ENCODE results near the gene FBXO8. TPM values are rescaled to one million over a fixed set of nuclear protein-coding genes. Genes with fewer than 3 reads are reported as not detected.
A peak's percentile ranks its signal among the peaks of the same experiment; 100 is the strongest.

Gene FBXO8
- total RNA-seq, 2 experiments from 2014 or later, result 19.7 to 21.3 TPM

GRCh38 chr4:174225349-174226049 lies 58.0 kb downstream of the FBXO8 start:
- intact Hi-C loops (cut with micrococcal nuclease), result no loop called here

DNA sequence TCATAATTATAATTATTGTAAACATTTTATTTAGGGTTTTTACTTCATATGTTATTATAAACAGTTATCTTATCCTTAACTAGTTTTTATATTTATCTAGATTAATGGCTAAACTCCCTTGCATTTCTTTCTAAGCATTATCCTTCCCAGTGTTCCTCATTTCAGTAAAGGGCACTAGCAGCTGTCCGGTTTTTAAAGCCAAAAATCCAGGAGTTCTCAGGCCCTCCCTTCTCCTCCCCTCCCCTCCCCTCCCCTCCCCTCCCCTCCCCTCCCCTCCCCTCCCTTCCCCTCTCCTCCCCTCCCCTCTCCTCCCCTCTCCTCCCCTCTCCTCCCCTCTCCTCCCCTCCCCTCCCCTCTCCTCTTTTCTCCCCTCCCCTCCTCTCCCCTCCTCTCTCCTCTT lies 58.9 kb downstream of the FBXO8 start:
- H3K36me3 Mint-ChIP-seq, result no peaks in the 10 kb centered on the region
- CTCF ChIA-PET, result no interaction called here
- no peak overlapping the region for H3K27ac Mint-ChIP-seq
- H3K27me3 Mint-ChIP-seq, result peaks cover 21% of the 10 kb centered on the region
- DNase-seq, result no peak
- no peaks in the 10 kb centered on the region for H3K4me1 Mint-ChIP-seq (ENCODE audit: low read depth)
- H3K9me3 Mint-ChIP-seq, result no peaks in the 10 kb centered on the region
- POLR2A ChIA-PET, result no interaction called here
- H3K4me3 Mint-ChIP-seq, result no peak overlapping the region
- intact Hi-C loops (cut with micrococcal nuclease), result loop anchor here (5.0 kb wide), 1 partner anchor 408 kb away; no protein-coding TSS in a partner anchor

More at GRCh38 chr4:174225349-174226049, 58.0 kb downstream of the FBXO8 start:
- Mint-ChIP-seq H3K27me3 (peaks cover 18% of the 10 kb centered on the region), H3K4me3 (no peak overlapping the region), H3K27ac (no peak overlapping the region), H3K9me3 (no peaks in the 10 kb centered on the region), H3K36me3 (no peaks in the 10 kb centered on the region), H3K4me1 (ENCODE audit: low read depth) (no peaks in the 10 kb centered on the region)
- DNase-seq, result no peak
- ChIA-PET POLR2A (no interaction called here), CTCF (no interaction called here)

DNA sequence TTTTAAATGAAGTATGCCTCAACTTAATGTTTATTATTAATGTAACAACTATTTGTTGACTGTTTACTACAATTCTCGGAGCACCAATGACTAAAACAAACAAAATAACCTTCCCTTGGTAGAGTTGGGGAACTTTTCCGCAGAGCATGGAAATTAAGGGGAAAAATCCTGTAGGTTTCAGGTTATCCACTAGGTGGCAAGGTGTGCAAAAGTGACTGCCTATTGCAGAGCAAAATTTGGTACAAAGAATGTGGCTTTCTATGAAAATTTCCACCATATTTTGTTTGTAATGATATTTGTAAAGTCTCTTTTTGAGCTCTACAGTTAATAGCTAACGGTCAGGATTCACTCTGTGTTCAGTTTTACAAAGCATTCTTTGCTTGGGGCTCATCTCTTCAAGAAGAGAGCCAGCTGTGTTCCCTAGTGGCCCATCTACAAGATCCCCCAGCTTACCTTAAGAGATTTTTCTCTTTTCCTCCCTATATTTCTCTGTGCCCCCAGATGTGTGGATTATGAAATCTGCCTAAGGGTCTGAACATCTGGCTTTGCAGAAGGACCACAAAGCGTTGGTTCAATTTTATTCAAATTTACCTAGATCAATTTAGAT lies 61.1 kb downstream of the FBXO8 start:
- no peak overlapping the region for H3K4me3 Mint-ChIP-seq

DNA sequence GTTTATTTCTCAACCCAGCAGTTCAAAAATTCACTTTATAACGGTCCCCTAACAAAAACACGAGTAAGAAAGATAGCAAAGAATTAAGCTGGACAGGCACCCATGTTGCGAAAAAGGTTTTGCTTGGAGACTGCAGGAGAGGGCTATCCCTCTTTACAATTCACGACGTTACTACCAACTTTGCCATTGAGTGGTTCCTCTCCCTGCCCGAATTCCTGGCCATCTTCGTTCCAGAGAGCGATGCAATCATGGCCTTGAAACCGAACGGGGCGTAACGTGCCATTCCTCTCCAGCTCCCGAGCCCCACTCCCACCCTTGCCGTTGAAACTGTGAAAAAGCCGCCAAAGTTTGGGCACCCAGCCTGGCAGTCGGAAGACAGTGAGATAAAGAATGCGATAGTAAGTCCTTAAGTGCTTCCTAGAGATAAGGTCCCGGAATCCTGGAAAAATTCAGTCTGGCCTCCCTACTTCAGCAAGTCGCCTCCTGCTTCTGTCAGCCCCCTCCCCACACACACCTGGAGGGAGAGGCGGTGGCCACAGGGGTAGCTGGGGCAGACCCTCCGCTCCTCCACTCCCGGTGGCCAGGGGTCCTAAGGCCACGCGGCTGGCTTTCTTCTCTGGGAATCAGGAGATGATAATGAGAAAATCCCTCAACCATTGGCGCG lies 65.2 kb downstream of the FBXO8 start:
- peaks cover 31% of the 10 kb centered on the region for H3K4me1 Mint-ChIP-seq (ENCODE audit: low read depth)
- intact Hi-C loops (cut with micrococcal nuclease), result no loop called here
- no peak for DNase-seq
- ChIA-PET POLR2A (no interaction called here), CTCF (no interaction called here)
- no peak overlapping the region for H3K4me3 Mint-ChIP-seq
- no peaks in the 10 kb centered on the region for H3K9me3 Mint-ChIP-seq
- H3K27ac Mint-ChIP-seq, result no peak overlapping the region
- H3K27me3 Mint-ChIP-seq, result peaks cover 65% of the 10 kb centered on the region
- no peaks in the 10 kb centered on the region for H3K36me3 Mint-ChIP-seq

More for the DNA sequence above, 61.1 kb downstream of the FBXO8 start:
- Mint-ChIP-seq H3K27ac (no peak overlapping the region), H3K36me3 (no peaks in the 10 kb centered on the region), H3K9me3 (no peaks in the 10 kb centered on the region), H3K4me1 (ENCODE audit: low read depth) (peaks cover 6% of the 10 kb centered on the region), H3K27me3 (peaks cover 41% of the 10 kb centered on the region)
- intact Hi-C loops (cut with micrococcal nuclease), result loop anchor here (1.0 to 5.0 kb wide), 2 partner anchors 97 to 410 kb away; no protein-coding TSS in a partner anchor
- POLR2A ChIA-PET, result no interaction called here
- DNase-seq, result no peak
- CTCF ChIA-PET, result interaction anchor here (0.6 to 3.0 kb wide), 9 partner anchors 10 to 98 kb away, joined by 3 to 14 read pairs (median 3); no protein-coding TSS in a partner anchor

DNA sequence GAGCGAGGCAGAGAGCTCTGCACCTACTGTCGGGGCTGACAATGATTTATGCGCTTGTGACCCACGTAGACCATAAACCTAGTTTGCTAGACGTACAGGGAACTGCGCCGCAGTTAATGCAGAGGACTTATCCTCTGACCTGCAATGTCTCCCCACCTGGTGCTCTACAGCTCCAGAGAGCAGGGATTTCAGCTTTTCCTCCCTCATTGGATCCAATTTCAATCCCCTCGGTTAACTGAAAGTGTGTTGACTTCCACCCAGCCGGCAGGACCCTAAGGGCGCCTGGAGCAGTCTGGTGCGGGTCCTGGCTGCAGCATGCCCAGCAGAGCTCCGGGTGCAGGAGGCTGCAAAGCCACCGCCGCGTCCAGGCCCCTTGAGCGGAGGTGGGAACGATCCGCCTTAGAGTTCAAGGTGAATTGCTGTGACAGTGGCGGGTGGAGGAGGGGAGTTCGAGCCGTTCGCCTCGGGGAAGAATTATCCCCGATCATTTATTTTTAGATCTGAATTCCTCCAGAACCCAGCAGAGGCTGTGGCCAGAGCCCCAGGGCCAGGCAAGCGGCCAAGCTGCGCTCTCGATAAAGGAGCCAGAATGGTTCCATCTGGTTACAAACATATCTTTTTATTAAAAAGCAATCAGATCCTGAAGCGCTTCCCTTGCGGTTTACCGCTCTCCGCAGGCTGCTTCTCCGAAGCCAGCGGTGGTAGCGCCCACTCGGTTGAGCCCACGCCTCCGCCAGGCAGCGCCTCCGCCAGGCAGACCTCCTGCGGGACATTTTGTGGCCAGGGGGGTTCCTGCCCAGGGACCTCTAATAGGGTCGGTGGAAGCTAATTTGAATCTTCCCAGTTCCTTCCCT lies 66.0 kb downstream of the FBXO8 start:
- intact Hi-C loops (cut with micrococcal nuclease), result no loop called here
- H3K27ac Mint-ChIP-seq, result no peak overlapping the region
- no peaks in the 10 kb centered on the region for H3K36me3 Mint-ChIP-seq
- H3K4me3 Mint-ChIP-seq, result peak overlapping the region; percentile 43
- POLR2A ChIA-PET, result no interaction called here
- peaks cover 31% of the 10 kb centered on the region for H3K4me1 Mint-ChIP-seq (ENCODE audit: low read depth)
- peaks cover 71% of the 10 kb centered on the region for H3K27me3 Mint-ChIP-seq
- CTCF ChIA-PET, result no interaction called here
- no peaks in the 10 kb centered on the region for H3K9me3 Mint-ChIP-seq
- no peak for DNase-seq

DNA sequence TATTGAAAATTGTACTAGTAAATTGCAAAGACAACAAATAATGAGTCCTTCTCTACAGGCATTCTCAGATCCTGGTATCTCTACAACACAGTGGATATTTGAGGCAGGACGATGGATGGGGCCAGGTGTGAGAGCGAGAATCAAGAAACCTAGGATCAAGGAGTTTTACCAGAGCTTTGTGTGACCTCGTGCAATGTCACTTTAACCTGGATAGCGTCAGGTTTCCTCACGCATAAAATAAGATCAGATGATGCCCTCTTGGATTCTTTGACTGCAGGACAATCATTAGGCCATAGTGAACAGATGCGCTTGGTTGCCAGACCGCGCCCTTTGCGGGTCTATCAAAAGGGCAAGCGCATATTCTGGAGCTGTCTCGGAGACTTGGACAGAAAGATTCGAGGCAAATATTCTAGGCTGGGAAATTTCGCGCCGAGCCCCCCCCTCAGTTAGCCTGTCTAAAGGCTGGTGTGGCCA lies 66.6 kb downstream of the FBXO8 start:
- no peak overlapping the region for H3K27ac Mint-ChIP-seq
- intact Hi-C loops (cut with micrococcal nuclease), result no loop called here
- H3K27me3 Mint-ChIP-seq, result peaks cover 72% of the 10 kb centered on the region
- no peaks in the 10 kb centered on the region for H3K9me3 Mint-ChIP-seq
- DNase-seq, result no peak
- H3K36me3 Mint-ChIP-seq, result no peaks in the 10 kb centered on the region
- H3K4me3 Mint-ChIP-seq, result no peak overlapping the region
- ChIA-PET CTCF (no interaction called here), POLR2A (no interaction called here)
- peaks cover 38% of the 10 kb centered on the region for H3K4me1 Mint-ChIP-seq (ENCODE audit: low read depth)

DNA sequence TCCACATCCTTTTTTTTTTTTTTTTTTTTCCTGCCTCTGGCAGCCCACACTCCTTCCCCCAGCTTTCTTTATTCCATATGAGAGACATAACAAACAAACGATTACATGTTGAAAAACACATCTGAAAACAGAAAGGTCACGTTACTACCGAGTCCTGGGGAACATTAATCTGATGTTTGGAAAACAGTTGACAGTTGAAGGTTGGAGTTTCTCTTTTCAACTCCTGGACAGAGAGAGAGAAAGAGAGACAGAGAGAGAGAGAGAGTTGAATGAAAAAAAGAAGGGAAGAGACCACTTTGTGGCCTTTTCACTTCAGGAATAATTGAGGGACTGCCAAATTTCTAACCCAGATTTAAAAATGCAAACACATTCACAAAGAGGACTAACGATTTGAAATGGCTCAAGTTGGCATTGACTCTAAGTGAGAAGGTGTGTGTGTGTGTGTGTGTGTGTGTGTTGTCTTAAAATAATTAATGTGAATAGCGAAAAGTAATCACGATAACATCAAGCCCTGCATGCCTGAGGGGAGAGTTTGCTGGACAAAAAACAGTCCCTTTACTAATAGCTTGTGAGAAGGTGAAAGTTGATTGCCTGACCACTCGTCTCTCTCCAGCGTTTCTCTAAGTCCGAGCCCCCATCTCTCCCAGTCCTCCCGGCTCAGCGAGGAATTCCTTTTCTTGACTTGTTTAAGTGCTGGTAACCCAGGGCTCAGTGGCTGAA lies 67.3 kb downstream of the FBXO8 start:
- no peak for DNase-seq
- Mint-ChIP-seq H3K27ac (no peak overlapping the region), H3K9me3 (no peaks in the 10 kb centered on the region), H3K27me3 (peaks cover 77% of the 10 kb centered on the region), H3K4me1 (ENCODE audit: low read depth) (peaks cover 43% of the 10 kb centered on the region), H3K36me3 (no peaks in the 10 kb centered on the region), H3K4me3 (no peak overlapping the region)
- ChIA-PET POLR2A (no interaction called here), CTCF (no interaction called here)
- intact Hi-C loops (cut with micrococcal nuclease), result loop anchor here (2.0 kb wide), 1 partner anchor 67 kb away; the partner anchor contains the start of genes CEP44 and FBXO8

DNA sequence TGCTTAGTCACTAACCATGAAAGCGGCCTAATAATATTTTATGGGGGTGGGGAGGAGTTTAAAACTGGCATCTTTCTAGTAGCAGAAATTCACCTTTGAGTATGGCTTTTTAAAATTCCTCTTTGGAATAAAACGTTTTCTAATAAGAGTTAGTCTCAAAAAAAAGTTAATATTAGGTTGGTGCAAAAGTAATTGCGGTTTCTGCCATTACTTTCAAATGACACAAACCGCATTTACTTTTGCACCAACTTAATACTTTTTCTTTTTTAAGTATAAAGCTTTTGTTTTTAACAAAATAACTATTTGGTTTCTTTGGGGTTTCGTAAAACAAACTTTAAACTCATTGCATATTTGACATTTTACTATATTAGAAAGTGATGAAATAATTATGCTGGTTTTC lies 68.4 kb downstream of the FBXO8 start:
- Mint-ChIP-seq H3K27ac (no peak overlapping the region), H3K27me3 (peaks cover 82% of the 10 kb centered on the region), H3K9me3 (no peaks in the 10 kb centered on the region), H3K36me3 (no peaks in the 10 kb centered on the region), H3K4me3 (peak overlapping the region; percentile 47), H3K4me1 (ENCODE audit: low read depth) (peaks cover 43% of the 10 kb centered on the region)
- intact Hi-C loops (cut with micrococcal nuclease), result loop anchor here (2.0 kb wide), 1 partner anchor 68 kb away; the partner anchor contains the start of genes CEP44 and FBXO8
- ChIA-PET CTCF (no interaction called here), POLR2A (no interaction called here)
- no peak for DNase-seq

- DNase-seq, result peak; percentile 53
- Mint-ChIP-seq H3K4me3 (peak overlapping the region; percentile 47), H3K9me3 (no peaks in the 10 kb centered on the region), H3K4me1 (ENCODE audit: low read depth) (peaks cover 43% of the 10 kb centered on the region), H3K27ac (no peak overlapping the region), H3K27me3 (peaks cover 84% of the 10 kb centered on the region), H3K36me3 (no peaks in the 10 kb centered on the region)
- CTCF ChIA-PET, result interaction anchor here (1.6 kb wide), 1 partner anchor 11 kb away, joined by 3 read pairs; no protein-coding TSS in a partner anchor
- POLR2A ChIA-PET, result no interaction called here
- intact Hi-C loops (cut with micrococcal nuclease), result loop anchor here (2.0 to 5.0 kb wide), 2 partner anchors 69 to 687 kb away; partner anchors contain the start of genes CEP44 and FBXO8
These were observed 69.2 kb downstream of the FBXO8 start for GRCh38 chr4:174214101-174214878.

DNA sequence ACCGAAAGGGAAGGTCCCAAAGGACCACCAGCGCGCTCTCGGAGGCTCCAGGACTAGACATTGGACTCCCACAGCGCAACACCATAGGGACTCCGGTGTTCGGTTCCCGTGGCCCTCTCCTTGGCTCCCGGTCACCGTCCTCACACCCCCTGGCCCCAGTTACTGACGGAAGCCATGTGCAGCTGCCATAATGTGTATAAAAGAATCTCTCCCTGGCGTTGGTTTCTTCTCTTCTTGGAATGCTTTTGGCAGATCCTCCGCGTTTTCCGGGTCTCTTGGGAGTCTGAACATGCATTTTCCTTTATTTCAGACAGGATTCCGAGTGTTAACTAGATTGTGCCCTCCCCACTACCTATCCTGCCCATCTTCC lies 69.8 kb downstream of the FBXO8 start:
- Mint-ChIP-seq H3K9me3 (no peaks in the 10 kb centered on the region), H3K36me3 (no peaks in the 10 kb centered on the region), H3K27me3 (peaks cover 80% of the 10 kb centered on the region), H3K4me1 (ENCODE audit: low read depth) (peaks cover 43% of the 10 kb centered on the region), H3K27ac (no peak overlapping the region), H3K4me3 (peak overlapping the region; percentile 47)
- no peak for DNase-seq
- ChIA-PET CTCF (interaction anchor here (1.6 kb wide), 1 partner anchor 10 kb away, joined by 3 read pairs; no protein-coding TSS in a partner anchor), POLR2A (no interaction called here)
- intact Hi-C loops (cut with micrococcal nuclease), result loop anchor here (2.0 to 5.0 kb wide), 2 partner anchors 69 to 686 kb away; partner anchors contain the start of genes CEP44 and FBXO8
